GM23338 (cell line): ENCODE measurements around the gene SBF2. TPM values are rescaled to one million over a fixed set of nuclear protein-coding genes. Genes with fewer than 3 reads are reported as not detected.

ENCODE experiments used
- ATAC-seq: fragments of 200-7000 bp; cut with Tn5 transposase; 3 replicates; pipeline ENCODE4 v1.9.1; 2020
- DNase-seq: peaks from one replicate; pipeline ENCODE4 v3.0.0-alpha.2; 2015; ENCODE audit warnings: low spot score
- H2AFZ ChIP-seq: fragments of 200-600 bp; sonication (generic); 2 replicates; pipeline ENCODE4 v1.8.0; 2016; ENCODE audit warnings: antibody characterized with exemption, mild to moderate bottlenecking, moderate library complexity
- H3F3A ChIP-seq: fragments of 200-600 bp; sonication (generic); replicated peaks from 2 replicates; pipeline ENCODE4 v1.8.0; 2017; ENCODE audit warnings: antibody characterized with exemption, mixed run types, low read depth
- H3K27ac ChIP-seq: fragments of 200-600 bp; sonication (generic); 2 replicates; pipeline ENCODE4 v1.6.1; 2016; ENCODE audit warnings: low read depth
- H3K27me3 ChIP-seq: fragments of 200-600 bp; sonication (generic); 2 replicates; pipeline ENCODE4 v1.8.0; 2016; ENCODE audit warnings: mild to moderate bottlenecking, mixed run types, moderate library complexity; ENCODE audit not compliant: insufficient read depth
- H3K36me3 ChIP-seq: fragments of 200-600 bp; sonication (generic); 2 replicates; pipeline ENCODE4 v1.8.0; 2016; ENCODE audit warnings: mild to moderate bottlenecking; ENCODE audit not compliant: insufficient read depth
- H3K4me1 ChIP-seq: fragments of 200-600 bp; sonication (generic); 2 replicates; pipeline ENCODE4 v1.8.0; 2016; ENCODE audit warnings: mild to moderate bottlenecking, moderate library complexity; ENCODE audit not compliant: insufficient read depth
- H3K4me2 ChIP-seq: fragments of 200-600 bp; sonication (generic); 2 replicates; pipeline ENCODE4 v1.7.1; 2017; ENCODE audit warnings: mixed run types
- H3K4me3 ChIP-seq: fragments of 200-600 bp; sonication (generic); 2 replicates; pipeline ENCODE4 v1.6.1; 2016; ENCODE audit warnings: mixed run types
- H3K79me2 ChIP-seq: fragments of 200-600 bp; sonication (generic); replicated peaks from 2 replicates; pipeline ENCODE4 v1.8.0; 2017; ENCODE audit warnings: mild to moderate bottlenecking; ENCODE audit not compliant: insufficient read depth
- H3K9me2 ChIP-seq: fragments of 200-600 bp; sonication (generic); 2 replicates; pipeline ENCODE4 v1.8.0; 2017; ENCODE audit not compliant: insufficient read depth
- H4K20me1 ChIP-seq: fragments of 200-600 bp; sonication (generic); replicated peaks from 2 replicates; pipeline ENCODE4 v1.8.0; 2017; ENCODE audit warnings: mild to moderate bottlenecking; ENCODE audit not compliant: insufficient read depth
- H3K27ac Mint-ChIP-seq: 2 replicates; pipeline ENCODE4 v1.8.0; 2020; ENCODE audit warnings: inconsistent platforms, mild to moderate bottlenecking, moderate library complexity, mixed read lengths
- H3K27me3 Mint-ChIP-seq: 3 replicates; pipeline ENCODE4 v1.8.0; 2022; ENCODE audit warnings: low read depth, mild to moderate bottlenecking, moderate library complexity, mixed read lengths, inconsistent platforms; ENCODE audit not compliant: insufficient read depth, poor library complexity
- H3K36me3 Mint-ChIP-seq: 3 replicates; pipeline ENCODE4 v1.8.0; 2021; ENCODE audit warnings: low read depth, mild to moderate bottlenecking, inconsistent platforms, moderate library complexity, mixed read lengths
- H3K4me1 Mint-ChIP-seq: 3 replicates; pipeline ENCODE4 v1.8.0; 2020; ENCODE audit warnings: mild to moderate bottlenecking, inconsistent platforms, mixed read lengths
- H3K4me3 Mint-ChIP-seq: 3 replicates; pipeline ENCODE4 v1.8.0; 2021; ENCODE audit warnings: moderate library complexity, mild to moderate bottlenecking, inconsistent platforms, mixed read lengths
- H3K9me3 Mint-ChIP-seq: 3 replicates; pipeline ENCODE4 v1.8.0; 2020; ENCODE audit warnings: moderate library complexity, mild to moderate bottlenecking, inconsistent platforms, mixed read lengths
- CREB1 ChIP-seq: fragments of 250-450 bp; sonication (Bioruptor Pico); IDR thresholded peaks from 2 replicates; pipeline ENCODE4 v1.5.0; 2020; ENCODE audit warnings: low read depth, mild to moderate bottlenecking, moderate library complexity
- CTCF ChIP-seq, 2 experiments: fragments of 200-600 bp in 1 of 2; sonication (generic) in 1 of 2; conservative IDR thresholded peaks; 2 replicates each; pipeline versions ENCODE4 v1.5.1 to v1.6.1; 2016 to 2017; ENCODE audit warnings: antibody characterized with exemption in 2 of 2, low read depth in 2 of 2, mild to moderate bottlenecking in 2 of 2, moderate library complexity in 1 of 2
- ETS1 ChIP-seq: IDR thresholded peaks from 2 replicates; pipeline ENCODE4 v1.6.1; 2016; ENCODE audit warnings: antibody characterized with exemption
- EZH2 ChIP-seq: fragments of 200-600 bp; sonication (generic); IDR thresholded peaks from one replicate; pipeline ENCODE4 v1.8.0; 2017; ENCODE audit warnings: antibody characterized with exemption, mild to moderate bottlenecking, low read depth; ENCODE audit not compliant: unreplicated experiment
- EZH2phosphoT487 ChIP-seq: fragments of 200-600 bp; sonication (generic); IDR thresholded peaks from one replicate; pipeline ENCODE4 v1.8.1; 2018; ENCODE audit warnings: antibody characterized with exemption; ENCODE audit not compliant: unreplicated experiment
- JUNB ChIP-seq: IDR thresholded peaks from one replicate; pipeline ENCODE4 v1.6.1; 2016; ENCODE audit warnings: antibody characterized with exemption; ENCODE audit not compliant: unreplicated experiment
- NANOG ChIP-seq: IDR thresholded peaks from 2 replicates; pipeline ENCODE4 v1.6.1; 2016; ENCODE audit warnings: antibody characterized with exemption, borderline replicate concordance
- POLR2AphosphoS5 ChIP-seq: IDR thresholded peaks from 2 replicates; pipeline ENCODE4 v1.6.1; 2016; ENCODE audit warnings: antibody characterized with exemption, low read depth
- REST ChIP-seq: IDR thresholded peaks from one replicate; pipeline ENCODE4 v1.6.1; 2018; ENCODE audit warnings: antibody characterized with exemption; ENCODE audit not compliant: unreplicated experiment
- STAT1 ChIP-seq: IDR thresholded peaks from one replicate; pipeline ENCODE4 v1.6.1; 2016; ENCODE audit warnings: antibody characterized with exemption; ENCODE audit not compliant: unreplicated experiment
- ZNF114 ChIP-seq: fragments of 250-450 bp; sonication (Bioruptor Pico); IDR thresholded peaks from 2 replicates; pipeline ENCODE4 v1.5.0; 2020; ENCODE audit warnings: mild to moderate bottlenecking, moderate library complexity
- ZNF331 ChIP-seq: fragments of 250-450 bp; sonication (Bioruptor Pico); IDR thresholded peaks from 2 replicates; pipeline ENCODE4 v1.5.0; 2020; ENCODE audit warnings: low read depth, mild to moderate bottlenecking, moderate library complexity
- ZNF462 ChIP-seq: fragments of 250-450 bp; sonication (Bioruptor Pico); IDR thresholded peaks from 2 replicates; pipeline ENCODE4 v1.5.0; 2020; ENCODE audit warnings: mild to moderate bottlenecking, moderate library complexity
- polyA plus RNA-seq: library from polyadenylated mRNA; unstranded; fragments of >200 nt; fragmentation: Nextera tagmentation; extraction: Ambion mirVana; gene quantifications from 2 replicates; pipeline ENCODE4 v1.2.1, GENCODE V29; 2016
- total RNA-seq: library from RNA; depleted of rRNA; stranded (reverse); fragments of >200 nt; shearing (Covaris generic); gene quantifications from 2 replicates; pipeline ENCODE4 v1.2.3, GENCODE V29; 2014

The SBF2 gene
- total and polyA plus RNA-seq, 2 experiments from 2014 or later = 25.6 to 53.5 TPM

DNA sequence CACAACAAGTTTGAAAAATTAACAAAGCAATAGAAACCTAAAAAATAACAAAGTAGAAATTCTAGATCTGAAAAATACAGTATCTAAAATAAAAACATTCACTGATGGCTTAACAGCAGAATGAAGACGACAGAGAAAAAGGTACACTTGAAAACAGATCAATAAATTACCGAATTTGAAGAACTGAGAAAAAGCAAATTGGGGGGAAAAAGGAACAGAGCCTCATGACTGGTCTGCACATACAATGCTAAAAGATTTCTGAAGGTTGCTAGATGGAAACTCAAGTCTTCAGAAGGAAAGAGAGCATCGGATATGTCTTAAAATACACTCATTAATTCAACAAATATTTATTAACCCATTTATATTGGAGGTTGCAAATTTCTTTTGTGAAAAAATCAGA is 71.6 kb downstream of the SBF2 start:
- Histone ChIP-seq H2AFZ (no peak overlapping the region), H3K79me2 (peaks cover 11% of the 10 kb centered on the region), H3K4me3 (no peak overlapping the region), H3K4me1 (no peaks in the 10 kb centered on the region), H4K20me1 (no peaks in the 10 kb centered on the region), H3K4me2 (no peak overlapping the region), H3K27me3 (no peaks in the 10 kb centered on the region), H3K9me2 (no peaks in the 10 kb centered on the region), H3F3A (no peaks in the 10 kb centered on the region), H3K27ac (no peak overlapping the region), H3K36me3 (peaks cover 10% of the 10 kb centered on the region; the same call in 1 of the 2 replicates)
- Mint-ChIP-seq H3K4me1 (peaks cover 5% of the 10 kb centered on the region; the same call in 2 of the 3 replicates), H3K27me3 (peaks cover 1% of the 10 kb centered on the region), H3K27ac (no peak overlapping the region), H3K4me3 (no peak overlapping the region), H3K36me3 (peaks cover 29% of the 10 kb centered on the region), H3K9me3 (peaks cover 29% of the 10 kb centered on the region)
- no peak for ATAC-seq
- DNase-seq = no peak
- no peak for TF ChIP-seq REST
- TF ChIP-seq ZNF331 (CRISPR knock-in tag) = no peak
- TF ChIP-seq STAT1 = no peak
- TF ChIP-seq ETS1 = no peak
- no peak for TF ChIP-seq CREB1 (CRISPR knock-in tag)
- TF ChIP-seq EZH2phosphoT487 = no peak
- TF ChIP-seq ZNF462 (CRISPR knock-in tag) = no peak
- TF ChIP-seq NANOG = no peak
- TF ChIP-seq JUNB = no peak
- TF ChIP-seq ZNF114 = no peak
- TF ChIP-seq POLR2AphosphoS5 = no peak
- no peak for TF ChIP-seq EZH2
- no peak for TF ChIP-seq CTCF (conservative IDR thresholded peaks at IDR 0.05; ENCODE audit: low read depth in 2 of 2)
